Endothelial cell of umbilical vein (primary cell): ENCODE data around the gene OPRD1. TPM values are rescaled to one million over a fixed set of nuclear protein-coding genes. Genes with fewer than 3 reads are reported as not detected.

ENCODE experiments used
- BruUV-seq: library from RNA; stranded (reverse); fragments of 400-500 nt; replicated peaks from 2 replicates; lab custom pipeline; 2021; lab: Mats Ljungman, UMichigan
- CTCF ChIA-PET: fragments of 300-600, 350-600 bp; sonication (Branson Sonifier 250); formaldehyde crosslinking; loops from one replicate; lab custom pipeline; 2021; ENCODE audit warnings: antibody characterized with exemption, inconsistent platforms; lab: Charles Lee
- POLR2A ChIA-PET: fragments of 300-600, 350-600 bp; sonication (Branson Sonifier 250); formaldehyde crosslinking; loops from one replicate; lab custom pipeline; 2021; ENCODE audit warnings: antibody characterized with exemption, inconsistent platforms; lab: Charles Lee
- DNase-seq: peaks from one replicate; pipeline ENCODE4 v3.0.0-alpha.2; 2011; ENCODE audit warnings: low read depth, low spot score
- FAIRE-seq: peaks from 2 replicates; lab custom pipeline; 2011; peaks lifted over from hg19 to GRCh38; lab: Jason Lieb, UNC
- H2AFZ ChIP-seq: 2 replicates; pipeline ENCODE4 v1.6.0; 2012; ENCODE audit warnings: low read depth, low read length, control low read depth, inconsistent platforms
- H3K27ac ChIP-seq: 2 replicates; pipeline ENCODE4 v1.5.1; 2011; ENCODE audit warnings: low read depth, mild to moderate bottlenecking, control low read depth, low read length, moderate library complexity; ENCODE audit not compliant: insufficient read depth
- H3K27me3 ChIP-seq, 2 experiments: 2 replicates each; pipeline versions ENCODE4 v1.6.0 to v1.6.1; 2011; ENCODE audit warnings: low read length in 2 of 2, mixed read lengths in 1 of 2; ENCODE audit not compliant: control insufficient read depth in 2 of 2, insufficient read depth in 2 of 2
- H3K36me3 ChIP-seq, 2 experiments: 2 replicates in 1 of 2; 3 replicates in 1 of 2; pipeline ENCODE4 v1.5.1; 2011; ENCODE audit warnings: low read length in 2 of 2, mild to moderate bottlenecking in 1 of 2, moderate library complexity in 1 of 2; ENCODE audit not compliant: control insufficient read depth in 2 of 2, insufficient read depth in 2 of 2; ENCODE audit errors: extremely low read depth in 1 of 2
- H3K4me1 ChIP-seq: 3 replicates; pipeline ENCODE4 v1.5.1; 2011; ENCODE audit warnings: mild to moderate bottlenecking, low read length; ENCODE audit not compliant: control insufficient read depth, insufficient read depth; ENCODE audit errors: extremely low read depth
- H3K4me2 ChIP-seq: 2 replicates; pipeline ENCODE4 v1.6.1; 2011; ENCODE audit warnings: low read length, control low read depth, mixed read lengths; ENCODE audit not compliant: insufficient read depth
- H3K4me3 ChIP-seq, 3 experiments: fragments of 200-600 bp in 1 of 3; sonication (generic), shearing (Covaris generic) in 1 of 3; replicated peaks in 1 of 3; 2 replicates each; pipeline ENCODE4 v1.5.1; 2011 to 2016; ENCODE audit warnings: control low read depth in 3 of 3, low read length in 3 of 3, mild to moderate bottlenecking in 2 of 3, inconsistent platforms in 1 of 3, low read depth in 1 of 3, moderate library complexity in 1 of 3; ENCODE audit not compliant: insufficient read depth in 1 of 3
- H3K79me2 ChIP-seq: 2 replicates; pipeline ENCODE4 v1.6.0; 2012; ENCODE audit warnings: low read length, inconsistent platforms; ENCODE audit not compliant: control insufficient read depth, insufficient read depth
- H3K9ac ChIP-seq: replicated peaks from 2 replicates; pipeline ENCODE3; 2011; ENCODE audit warnings: low read length, control low read depth; ENCODE audit not compliant: insufficient read depth; ENCODE audit errors: extremely low read depth
- H3K9me1 ChIP-seq: replicated peaks from 3 replicates; pipeline ENCODE4 v1.6.0; 2011; ENCODE audit warnings: mild to moderate bottlenecking, low read length; ENCODE audit not compliant: control insufficient read depth, insufficient read depth; ENCODE audit errors: extremely low read depth
- H3K9me3 ChIP-seq: replicated peaks from 2 replicates; pipeline ENCODE4 v1.5.1; 2012; ENCODE audit warnings: low read length, inconsistent platforms; ENCODE audit not compliant: control insufficient read depth, insufficient read depth
- H4K20me1 ChIP-seq: replicated peaks from 2 replicates; pipeline ENCODE3; 2011; ENCODE audit warnings: mild to moderate bottlenecking, low read length; ENCODE audit not compliant: control insufficient read depth, insufficient read depth; ENCODE audit errors: extremely low read depth
- CTCF ChIP-seq, 2 donors: IDR thresholded peaks; 1 replicate in 1 of 2; 2 replicates in 1 of 2; pipeline ENCODE4 v1.5.1; 2011; ENCODE audit warnings: low read length in 2 of 2, mild to moderate bottlenecking in 2 of 2, moderate library complexity in 2 of 2, control low read depth in 1 of 2, inconsistent platforms in 1 of 2, low read depth in 1 of 2; ENCODE audit not compliant: insufficient read depth in 1 of 2; ENCODE audit errors: extremely low read depth in 1 of 2
- EZH2 ChIP-seq: IDR thresholded peaks from 2 replicates; pipeline ENCODE4 v1.6.1; 2012; ENCODE audit warnings: borderline replicate concordance, low read depth, mild to moderate bottlenecking, moderate library complexity, low read length, inconsistent platforms; ENCODE audit not compliant: severe bottlenecking
- FOS ChIP-seq: IDR thresholded peaks from 2 replicates; pipeline ENCODE4 v1.6.1; 2011; ENCODE audit warnings: mild to moderate bottlenecking, low read length, moderate library complexity, borderline replicate concordance; ENCODE audit not compliant: insufficient read depth
- GATA2 ChIP-seq: IDR thresholded peaks from 2 replicates; pipeline ENCODE4 v1.7.0; 2011; ENCODE audit warnings: low read depth, mild to moderate bottlenecking, moderate library complexity, mixed read lengths, low read length; ENCODE audit not compliant: insufficient read length, insufficient read depth
- JUN ChIP-seq: IDR thresholded peaks from 2 replicates; pipeline ENCODE4 v1.6.1; 2011; ENCODE audit warnings: borderline replicate concordance, low read depth; ENCODE audit not compliant: insufficient read length, insufficient read depth
- MYC ChIP-seq: IDR thresholded peaks from one replicate; pipeline ENCODE4 v1.6.1; 2011; ENCODE audit warnings: mild to moderate bottlenecking, low read depth, low read length
- POLR2A ChIP-seq: IDR thresholded peaks from 2 replicates; pipeline ENCODE4 v1.6.1; 2012; ENCODE audit warnings: low read depth, mild to moderate bottlenecking, control low read depth, low read length
- POLR2AphosphoS5 ChIP-seq: IDR thresholded peaks from 2 replicates; pipeline ENCODE4 v1.6.1; 2012; ENCODE audit warnings: low read depth, mild to moderate bottlenecking, control low read depth, low read length, moderate library complexity; ENCODE audit not compliant: insufficient read depth
- dilution Hi-C: fragments of 300-500 bp; cut with MboI; formaldehyde crosslinking; loops from one replicate; pipeline ENCODE4 v1.15.0; 2019; ENCODE audit warnings: low sequenced_read_pairs; ENCODE audit not compliant: extremely low pct_ligation_motif_present
- intact Hi-C: fragments of 100-400 bp; cut with micrococcal nuclease; formaldehyde crosslinking; loops from one replicate; pipeline ENCODE4 v1.10.0; 2022
- polyA plus RNA-seq, 4 experiments: library from polyadenylated mRNA; depleted of rRNA in 3 of 4; stranded (reverse) in 3 of 4; unstranded in 1 of 4; fragments of >200 nt; gene quantifications; 2 replicates each; pipeline versions ENCODE4 v1.2.1 to v1.2.3, GENCODE V29; 2011 to 2012; ENCODE audit warnings: missing spikeins in 1 of 4
- total RNA-seq: library from RNA; stranded (reverse); gene quantifications from 2 replicates; pipeline ENCODE4 v1.2.3, GENCODE V29; 2021
- TF ChIP-seq, protein P1 (sequence below): IDR thresholded peaks from 2 replicates; pipeline ENCODE4 v1.6.1; 2011; ENCODE audit not compliant: insufficient read depth, insufficient read length

OPRD1 gene
- total and polyA plus RNA-seq, 2 donors (not counting 3 experiments of a cell fraction or from before 2014, with no cell fraction given): not detected

- Histone ChIP-seq H3K4me2 (no peak overlapping the region), H3K4me3 (no peak overlapping the region), H3K9me1 (no peaks in the 10 kb centered on the region), H3K9ac (no peak overlapping the region), H3K36me3 (peaks cover 0 to 4% of the 10 kb centered on the region in 2 experiments), H3K79me2 (no peaks in the 10 kb centered on the region), H2AFZ (no peak overlapping the region), H3K27me3 (no peaks in the 10 kb centered on the region), H3K4me1 (peaks cover 10% of the 10 kb centered on the region), H3K27ac (no peak overlapping the region), H3K9me3 (no peaks in the 10 kb centered on the region), H4K20me1 (no peaks in the 10 kb centered on the region)
- BruUV-seq: no TSS peak
- FAIRE-seq (no peak), DNase-seq (no peak)
- ChIA-PET POLR2A (no interaction called here), CTCF (interaction anchor here (1.7 to 2.0 kb wide), 2 partner anchors 12 to 307 kb away, joined by 7 read pairs; no protein-coding TSS in a partner anchor)
- no peak for TF ChIP-seq POLR2A
- TF ChIP-seq JUN: no peak
- no peak for TF ChIP-seq CTCF (IDR thresholded peaks at IDR 0.05; ENCODE audit: extremely low read depth in 1 of 2, insufficient read depth in 1 of 2, low read depth in 1 of 2, low read length in 2 of 2)
- TF ChIP-seq MYC: no peak
- no peak for TF ChIP-seq EZH2
- TF ChIP-seq, protein P1, sequence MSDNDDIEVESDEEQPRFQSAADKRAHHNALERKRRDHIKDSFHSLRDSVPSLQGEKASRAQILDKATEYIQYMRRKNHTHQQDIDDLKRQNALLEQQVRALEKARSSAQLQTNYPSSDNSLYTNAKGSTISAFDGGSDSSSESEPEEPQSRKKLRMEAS: no peak
- TF ChIP-seq GATA2: no peak
- TF ChIP-seq FOS: no peak
- TF ChIP-seq POLR2AphosphoS5: no peak
- dilution Hi-C loops (no loop called here), intact Hi-C loops (no loop called here)
These were observed 82.8 kb downstream of the OPRD1 start for GRCh38 chr1:28894785-28895184.
